Measurements from ENCODE around the gene HK3.

HK3 gene

DNA sequence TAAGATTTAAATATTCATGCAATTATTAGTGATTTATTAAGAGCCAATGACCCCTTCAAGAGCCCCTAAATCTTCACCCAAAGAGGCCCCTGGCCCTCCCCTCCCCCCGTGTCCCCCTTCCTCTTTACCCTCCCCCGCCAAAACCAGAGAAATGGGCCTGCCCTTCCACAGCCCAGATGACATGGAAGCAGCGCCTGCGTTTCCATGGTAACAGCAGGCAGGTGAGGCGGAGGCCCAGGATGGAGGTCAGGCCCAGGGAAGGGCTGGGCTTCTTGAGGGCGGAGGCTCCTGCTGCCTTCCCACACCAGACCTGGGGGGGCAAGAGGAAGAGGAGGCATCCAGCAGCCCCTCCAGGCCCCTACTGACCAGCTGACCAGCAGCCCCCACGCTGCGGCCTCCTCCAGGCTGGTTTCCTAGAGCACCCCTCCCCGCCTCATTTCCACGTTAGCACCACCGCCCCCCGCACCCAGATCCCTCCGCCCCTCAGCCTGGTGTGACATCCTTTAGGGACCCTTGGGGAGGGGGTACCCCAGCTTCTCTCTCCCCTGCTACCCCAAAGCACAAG, 51.3 kb downstream of the HK3 start:
- no peak for DNase-seq (ENCODE audit: extremely low spot score)
- ChIA-PET CTCF (no interaction called here), POLR2A (no interaction called here)
- TF ChIP-seq, protein P1, sequence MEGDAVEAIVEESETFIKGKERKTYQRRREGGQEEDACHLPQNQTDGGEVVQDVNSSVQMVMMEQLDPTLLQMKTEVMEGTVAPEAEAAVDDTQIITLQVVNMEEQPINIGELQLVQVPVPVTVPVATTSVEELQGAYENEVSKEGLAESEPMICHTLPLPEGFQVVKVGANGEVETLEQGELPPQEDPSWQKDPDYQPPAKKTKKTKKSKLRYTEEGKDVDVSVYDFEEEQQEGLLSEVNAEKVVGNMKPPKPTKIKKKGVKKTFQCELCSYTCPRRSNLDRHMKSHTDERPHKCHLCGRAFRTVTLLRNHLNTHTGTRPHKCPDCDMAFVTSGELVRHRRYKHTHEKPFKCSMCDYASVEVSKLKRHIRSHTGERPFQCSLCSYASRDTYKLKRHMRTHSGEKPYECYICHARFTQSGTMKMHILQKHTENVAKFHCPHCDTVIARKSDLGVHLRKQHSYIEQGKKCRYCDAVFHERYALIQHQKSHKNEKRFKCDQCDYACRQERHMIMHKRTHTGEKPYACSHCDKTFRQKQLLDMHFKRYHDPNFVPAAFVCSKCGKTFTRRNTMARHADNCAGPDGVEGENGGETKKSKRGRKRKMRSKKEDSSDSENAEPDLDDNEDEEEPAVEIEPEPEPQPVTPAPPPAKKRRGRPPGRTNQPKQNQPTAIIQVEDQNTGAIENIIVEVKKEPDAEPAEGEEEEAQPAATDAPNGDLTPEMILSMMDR (IDR thresholded peaks at IDR 0.05; ENCODE audit: control extremely low read depth, extremely low read depth, low read depth, missing control alignments): no peak

DNA sequence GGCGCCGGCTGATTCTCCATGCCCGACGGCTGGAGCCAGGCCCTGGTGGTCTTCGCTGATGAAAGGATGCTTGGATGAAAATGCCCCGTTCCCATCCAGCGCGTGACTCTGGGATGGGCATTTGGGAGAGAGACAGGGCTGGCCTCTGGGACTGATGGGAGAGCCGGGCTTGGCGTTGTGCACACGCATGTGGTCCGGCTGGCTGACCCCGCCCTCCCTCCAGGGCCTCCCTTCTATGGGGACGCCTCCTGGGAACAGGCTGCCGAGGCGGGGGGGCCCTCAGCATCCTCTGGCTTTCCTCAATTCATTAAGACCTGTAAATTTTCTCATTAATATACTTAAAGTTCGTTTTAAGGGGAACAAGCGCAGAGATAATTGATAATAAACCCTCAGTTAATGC, 52.0 kb downstream of the HK3 start:
- ChIA-PET CTCF (no interaction called here), POLR2A (no interaction called here)
- TF ChIP-seq, protein P1 (IDR thresholded peaks at IDR 0.05; ENCODE audit: control extremely low read depth, extremely low read depth, low read depth, missing control alignments): no peak
- no peak for DNase-seq (ENCODE audit: extremely low spot score)

DNA sequence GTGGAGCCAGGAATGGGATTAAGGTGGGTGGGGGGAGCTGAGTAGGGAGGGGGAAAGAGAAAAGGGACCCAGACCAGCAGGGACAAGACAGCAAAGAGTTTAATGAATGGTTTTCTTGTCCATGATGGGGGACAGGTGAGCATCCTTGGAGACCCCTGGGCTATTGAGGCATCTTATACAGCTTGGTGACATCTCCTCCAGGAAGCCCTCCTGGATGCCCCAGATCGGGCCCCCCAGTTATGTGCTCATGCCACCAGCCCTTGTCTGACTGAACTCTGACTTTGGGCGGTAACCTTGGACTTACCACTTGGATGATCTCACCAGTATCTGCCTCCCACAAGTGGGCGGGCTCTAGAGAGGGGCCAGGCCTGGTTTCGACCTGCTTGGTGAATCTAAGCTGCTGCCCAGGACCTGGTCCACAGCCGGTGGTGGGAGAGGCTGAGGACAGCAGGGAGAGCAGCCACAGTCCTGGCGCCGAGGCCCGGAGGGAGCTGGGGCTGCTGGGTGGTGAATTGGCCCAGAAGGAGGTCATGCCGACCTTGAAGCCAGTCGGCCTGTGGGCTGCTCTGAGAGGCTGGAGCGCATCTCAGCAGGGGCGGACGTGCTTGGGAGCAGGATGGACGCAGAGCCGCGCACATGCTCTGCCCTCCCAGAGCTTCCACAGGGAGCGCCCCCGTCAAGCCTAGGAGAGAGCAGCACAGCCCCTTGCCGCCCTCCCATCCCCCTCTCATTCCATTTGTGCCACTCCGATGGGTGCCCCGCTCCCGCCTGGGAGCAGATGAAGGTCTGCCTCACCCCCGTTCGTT, 52.6 kb downstream of the HK3 start:
- POLR2A ChIA-PET: no interaction called here

DNA sequence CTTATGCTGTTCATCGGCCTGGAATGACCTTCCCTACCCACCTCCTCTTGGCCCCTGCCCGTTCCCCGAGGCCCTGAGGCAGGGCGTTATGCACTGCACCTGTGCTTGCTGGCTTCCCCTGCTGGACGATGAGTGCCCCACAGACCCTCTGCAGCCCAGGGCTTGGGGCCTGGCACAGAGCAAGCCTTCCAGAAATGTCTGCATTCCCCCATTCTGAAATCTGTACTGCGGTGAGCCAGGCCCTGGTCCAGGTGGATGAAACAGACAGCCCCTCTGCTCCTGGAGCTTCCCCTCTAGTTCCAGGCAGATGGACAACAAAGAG, 53.8 kb downstream of the HK3 start:
- CTCF ChIA-PET: no interaction called here
- TF ChIP-seq, protein P1 (IDR thresholded peaks at IDR 0.05; ENCODE audit: control extremely low read depth, extremely low read depth, low read depth, missing control alignments): no peak
- DNase-seq (ENCODE audit: extremely low spot score): no peak
- POLR2A ChIA-PET: no interaction called here

More for the DNA sequence above, 52.6 kb downstream of the HK3 start:
- TF ChIP-seq, protein P1 (IDR thresholded peaks at IDR 0.05; ENCODE audit: control extremely low read depth, extremely low read depth, low read depth, missing control alignments): no peak
- CTCF ChIA-PET: no interaction called here
- DNase-seq (ENCODE audit: extremely low spot score): no peak

DNA sequence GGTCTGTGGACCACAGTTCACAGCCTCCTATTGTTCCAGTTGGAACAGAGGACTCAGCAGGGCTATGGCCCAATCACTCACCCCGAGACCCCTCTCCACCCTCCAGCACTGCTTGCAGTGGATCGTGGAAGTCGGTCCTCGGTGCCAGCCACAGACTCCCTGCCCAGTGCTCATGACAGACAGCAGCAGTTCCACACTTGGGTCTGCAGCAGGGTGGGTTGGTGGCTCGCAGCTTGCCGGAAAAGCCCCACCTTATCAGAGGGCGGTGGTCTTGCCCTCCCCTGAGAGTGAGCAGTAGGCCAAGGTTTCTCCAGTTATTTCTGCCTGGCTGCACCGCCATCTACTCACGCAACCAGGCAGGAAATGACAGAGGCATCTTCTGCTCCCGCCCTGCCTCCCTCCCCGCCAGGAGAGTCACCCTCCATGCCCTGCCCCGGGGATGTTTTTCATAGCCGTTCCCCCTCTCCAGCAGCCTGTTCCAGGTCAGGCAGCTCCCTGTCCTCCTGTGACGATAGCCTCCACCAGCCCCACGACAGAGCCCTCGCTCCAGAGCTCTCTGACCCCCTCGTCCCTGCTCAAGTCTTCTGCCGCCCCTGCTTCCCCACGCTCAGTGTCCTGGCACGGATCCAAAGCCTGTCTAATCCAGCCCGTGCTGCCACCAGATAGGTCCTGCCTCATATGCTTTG, 54.3 kb downstream of the HK3 start:
- TF ChIP-seq, protein P1 (IDR thresholded peaks at IDR 0.05; ENCODE audit: control extremely low read depth, extremely low read depth, low read depth, missing control alignments): no peak
- DNase-seq (ENCODE audit: extremely low spot score): no peak
- POLR2A ChIA-PET: no interaction called here
- CTCF ChIA-PET: no interaction called here

DNA sequence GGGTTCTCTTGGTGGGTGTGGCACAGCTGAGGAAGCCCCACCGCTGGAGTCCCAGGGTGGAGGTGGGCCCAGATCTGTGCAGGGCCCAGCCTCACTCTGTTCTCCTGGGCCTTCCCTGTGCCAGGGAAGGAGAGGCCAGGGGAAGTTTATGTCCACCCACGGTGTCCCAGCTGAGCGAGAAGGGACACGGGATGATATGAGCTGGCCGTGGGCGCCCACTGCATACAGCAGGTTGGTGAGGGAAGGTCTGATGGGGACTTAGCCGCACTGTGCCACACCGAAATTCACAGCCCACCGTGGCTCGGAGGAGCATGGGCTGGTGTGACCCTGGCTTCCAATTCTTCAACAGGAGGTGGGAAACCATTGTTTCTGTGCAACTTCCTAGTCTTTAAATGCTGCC, 54.9 kb downstream of the HK3 start:
- DNase-seq (ENCODE audit: extremely low spot score): no peak
- TF ChIP-seq, protein P1 (IDR thresholded peaks at IDR 0.05; ENCODE audit: control extremely low read depth, extremely low read depth, low read depth, missing control alignments): no peak
- ChIA-PET CTCF (no interaction called here), POLR2A (no interaction called here)

Measured in GM10248 (cell line).